Neural cell (in vitro differentiated cells): ENCODE results near the gene IPO13. TPM values are rescaled to one million over a fixed set of nuclear protein-coding genes. Genes with fewer than 3 reads are reported as not detected.

Experiments used
- H2AFZ ChIP-seq: fragments of 200-600, 300-800 bp; sonication (generic), shearing (Covaris generic); 2 replicates; pipeline ENCODE4 v1.6.0; 2014; ENCODE audit warnings: low read depth, mild to moderate bottlenecking, antibody characterized with exemption, low read length, moderate library complexity
- H3F3A ChIP-seq: fragments of 200-600 bp; shearing (Covaris generic); 2 replicates; pipeline ENCODE4 v1.6.1; 2016; ENCODE audit warnings: mild to moderate bottlenecking, moderate library complexity, mixed read lengths, antibody characterized with exemption, low read length; ENCODE audit not compliant: insufficient read depth, poor library complexity, severe bottlenecking
- H3K27ac ChIP-seq: fragments of 200-600, 300-800 bp; sonication (generic), shearing (Covaris generic); 2 replicates; pipeline ENCODE4 v1.5.1; 2014; ENCODE audit warnings: mild to moderate bottlenecking, low read length, moderate library complexity
- H3K27me3 ChIP-seq: fragments of 300-800, 200-600 bp; sonication (generic), shearing (Covaris generic); 2 replicates; pipeline ENCODE4 v1.6.0; 2014; ENCODE audit warnings: mild to moderate bottlenecking, low read depth, low read length, moderate library complexity; ENCODE audit not compliant: insufficient read depth
- H3K36me3 ChIP-seq: fragments of 300-800, 200-600 bp; sonication (generic), shearing (Covaris generic); 2 replicates; pipeline ENCODE4 v1.5.1; 2014; ENCODE audit warnings: mild to moderate bottlenecking, antibody characterized with exemption, low read length, moderate library complexity; ENCODE audit not compliant: insufficient read depth
- H3K4me2 ChIP-seq: fragments of 300-800, 200-600 bp; sonication (generic), shearing (Covaris generic); 2 replicates; pipeline ENCODE4 v1.6.0; 2014; ENCODE audit warnings: mild to moderate bottlenecking, low read length
- H3K4me3 ChIP-seq: fragments of 300-800, 200-600 bp; sonication (generic), shearing (Covaris generic); 2 replicates; pipeline ENCODE4 v1.5.1; 2014; ENCODE audit warnings: mild to moderate bottlenecking, low read length, moderate library complexity
- H3K79me2 ChIP-seq: fragments of 200-600 bp; shearing (Covaris generic); replicated peaks from 2 replicates; pipeline ENCODE4 v1.6.0; 2014; ENCODE audit warnings: mild to moderate bottlenecking, low read length, moderate library complexity; ENCODE audit not compliant: insufficient read depth
- H3K9ac ChIP-seq: fragments of 300-800, 200-600 bp; sonication (generic), shearing (Covaris generic); 2 replicates; pipeline ENCODE4 v1.6.1; 2016; ENCODE audit warnings: mild to moderate bottlenecking, low read length, mixed read lengths
- H3K9me2 ChIP-seq: fragments of 200-600 bp; shearing (Covaris generic); 2 replicates; pipeline ENCODE4 v1.6.1; 2016; ENCODE audit warnings: mild to moderate bottlenecking, low read length, mixed read lengths; ENCODE audit not compliant: insufficient read depth
- H3K9me3 ChIP-seq: fragments of 200-600, 300-800 bp; sonication (generic), shearing (Covaris generic); 2 replicates; pipeline ENCODE4 v1.6.1; 2016; ENCODE audit warnings: mild to moderate bottlenecking, mixed run types, low read length, moderate library complexity, mixed read lengths
- H4K20me1 ChIP-seq: fragments of 200-600 bp; shearing (Covaris generic); 2 replicates; pipeline ENCODE4 v1.6.1; 2016; ENCODE audit warnings: mild to moderate bottlenecking, mixed run types; ENCODE audit not compliant: insufficient read depth
- EP300 ChIP-seq: fragments of 450-650 bp; conservative IDR thresholded peaks from 2 replicates; pipeline ENCODE4 v1.6.1; 2014; ENCODE audit warnings: antibody characterized with exemption, mild to moderate bottlenecking, moderate library complexity; ENCODE audit not compliant: poor library complexity, severe bottlenecking
- EZH2 ChIP-seq: fragments of 200-600, 300-800 bp; shearing (Covaris generic), sonication (generic); IDR thresholded peaks from 2 replicates; pipeline ENCODE4 v1.6.1; 2014; ENCODE audit warnings: antibody characterized with exemption, low read length, borderline replicate concordance, mild to moderate bottlenecking; ENCODE audit not compliant: insufficient read depth, poor library complexity, severe bottlenecking
- MXI1 ChIP-seq: fragments of 450-650 bp; conservative IDR thresholded peaks from 2 replicates; pipeline ENCODE4 v1.6.1; 2014; ENCODE audit warnings: antibody characterized with exemption, mild to moderate bottlenecking; ENCODE audit not compliant: poor library complexity, severe bottlenecking
- POLR2AphosphoS5 ChIP-seq: IDR thresholded peaks from 2 replicates; pipeline ENCODE4 v1.6.1; 2012
- RAD21 ChIP-seq: fragments of 450-650 bp; conservative IDR thresholded peaks from 2 replicates; pipeline ENCODE4 v1.6.1; 2014; ENCODE audit warnings: antibody characterized with exemption, mild to moderate bottlenecking, moderate library complexity
- SMC3 ChIP-seq: fragments of 450-650 bp; conservative IDR thresholded peaks from 2 replicates; pipeline ENCODE4 v1.6.1; 2014; ENCODE audit warnings: antibody characterized with exemption, mild to moderate bottlenecking, moderate library complexity; ENCODE audit not compliant: poor library complexity
- TAF1 ChIP-seq: IDR thresholded peaks from 2 replicates; pipeline ENCODE4 v1.6.1; 2012; ENCODE audit warnings: low read depth
- polyA plus RNA-seq: library from polyadenylated mRNA; depleted of rRNA; stranded (reverse); fragments of >200 nt; gene quantifications from 2 replicates; pipeline ENCODE4 v1.2.3, GENCODE V29; 2014
- TF ChIP-seq, protein P1 (sequence below): IDR thresholded peaks from 2 replicates; pipeline ENCODE4 v1.6.1; 2012; ENCODE audit warnings: borderline replicate concordance
- TF ChIP-seq, protein P2 (sequence below): fragments of 450-650 bp; IDR thresholded peaks from 2 replicates; pipeline ENCODE4 v1.5.1; 2014; ENCODE audit warnings: antibody characterized with exemption, mild to moderate bottlenecking, moderate library complexity; ENCODE audit not compliant: poor library complexity, severe bottlenecking

IPO13 gene
- polyA plus RNA-seq, 1 donor from 2014 or later: 29.8 TPM

DNA sequence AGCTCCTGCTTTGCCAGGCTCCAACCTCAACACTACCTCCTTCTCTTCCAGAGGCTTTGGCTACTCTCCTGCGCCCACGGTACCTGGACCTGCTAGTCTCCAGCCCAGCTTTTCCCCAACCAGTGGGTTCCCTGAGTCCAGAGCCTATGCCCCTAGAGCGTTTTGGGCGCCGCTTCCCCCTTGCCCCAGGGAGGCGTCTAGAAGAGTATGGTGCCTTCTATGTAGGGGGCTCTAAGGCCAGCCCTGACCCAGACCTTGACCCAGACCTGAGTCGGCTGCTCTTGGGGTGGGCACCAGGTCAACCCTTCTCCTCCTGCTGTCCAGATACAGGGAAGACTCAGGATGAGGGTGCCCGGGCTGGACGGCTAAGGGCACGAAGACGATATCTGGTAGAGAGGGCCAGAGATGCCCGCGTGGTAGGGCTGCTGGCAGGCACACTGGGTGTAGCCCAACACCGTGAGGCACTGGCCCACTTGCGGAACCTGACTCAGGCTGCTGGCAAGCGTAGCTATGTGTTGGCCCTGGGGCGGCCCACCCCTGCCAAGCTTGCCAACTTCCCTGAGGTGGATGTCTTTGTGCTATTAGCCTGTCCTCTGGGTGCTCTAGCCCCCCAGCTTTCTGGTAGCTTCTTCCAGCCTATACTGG, 24.7 kb downstream of the IPO13 start:
- H3K4me2 ChIP-seq: no peak overlapping the region
- no peak overlapping the region for H3K27ac ChIP-seq
- no peaks in the 10 kb centered on the region for H3F3A ChIP-seq
- no peak overlapping the region for H2AFZ ChIP-seq
- no peak for TF ChIP-seq SMC3
- H3K9me2 ChIP-seq: no peaks in the 10 kb centered on the region
- no peaks in the 10 kb centered on the region for H3K9me3 ChIP-seq
- H3K27me3 ChIP-seq: no peaks in the 10 kb centered on the region
- H3K4me3 ChIP-seq: no peak overlapping the region
- H3K9ac ChIP-seq: no peak overlapping the region
- peaks cover 3% of the 10 kb centered on the region for H4K20me1 ChIP-seq
- H3K79me2 ChIP-seq: peaks cover 16% of the 10 kb centered on the region
- H3K36me3 ChIP-seq: no peaks in the 10 kb centered on the region

DNA sequence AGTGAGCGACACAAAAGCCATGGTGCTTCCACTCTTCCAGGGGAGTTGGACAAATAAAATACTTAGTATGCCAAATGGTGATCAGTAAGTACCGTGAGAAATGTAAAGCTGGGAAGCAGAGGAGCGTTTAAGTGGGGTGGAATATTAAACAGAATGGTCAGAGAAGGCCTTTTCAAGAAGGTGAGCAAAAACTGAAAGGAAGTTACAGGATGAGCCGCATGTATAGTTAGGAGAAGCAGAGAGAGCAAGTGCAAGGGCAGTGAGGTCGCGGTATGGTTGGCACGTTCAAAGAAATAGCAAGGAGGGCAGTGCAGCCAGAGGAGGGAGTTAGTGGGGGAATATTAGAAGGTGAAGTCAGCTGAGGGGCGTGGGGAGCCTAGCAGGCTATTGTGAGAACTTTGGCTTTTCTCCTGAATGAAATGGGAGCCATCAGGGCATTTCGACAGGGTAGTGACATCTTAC, 27.3 kb downstream of the IPO13 start:
- Histone ChIP-seq H3K27ac (peak overlapping the region; percentile 80), H3K9me2 (no peaks in the 10 kb centered on the region), H3K4me3 (peak overlapping the region; percentile 94), H3K27me3 (no peaks in the 10 kb centered on the region), H3K9me3 (no peaks in the 10 kb centered on the region), H3K79me2 (peaks cover 31% of the 10 kb centered on the region), H3K36me3 (no peaks in the 10 kb centered on the region), H4K20me1 (peaks cover 3% of the 10 kb centered on the region), H3K9ac (peak overlapping the region; percentile 95), H3F3A (no peaks in the 10 kb centered on the region), H2AFZ (peak overlapping the region; percentile 71), H3K4me2 (peak overlapping the region; percentile 78)
- no peak for TF ChIP-seq TAF1
- TF ChIP-seq, protein P1, sequence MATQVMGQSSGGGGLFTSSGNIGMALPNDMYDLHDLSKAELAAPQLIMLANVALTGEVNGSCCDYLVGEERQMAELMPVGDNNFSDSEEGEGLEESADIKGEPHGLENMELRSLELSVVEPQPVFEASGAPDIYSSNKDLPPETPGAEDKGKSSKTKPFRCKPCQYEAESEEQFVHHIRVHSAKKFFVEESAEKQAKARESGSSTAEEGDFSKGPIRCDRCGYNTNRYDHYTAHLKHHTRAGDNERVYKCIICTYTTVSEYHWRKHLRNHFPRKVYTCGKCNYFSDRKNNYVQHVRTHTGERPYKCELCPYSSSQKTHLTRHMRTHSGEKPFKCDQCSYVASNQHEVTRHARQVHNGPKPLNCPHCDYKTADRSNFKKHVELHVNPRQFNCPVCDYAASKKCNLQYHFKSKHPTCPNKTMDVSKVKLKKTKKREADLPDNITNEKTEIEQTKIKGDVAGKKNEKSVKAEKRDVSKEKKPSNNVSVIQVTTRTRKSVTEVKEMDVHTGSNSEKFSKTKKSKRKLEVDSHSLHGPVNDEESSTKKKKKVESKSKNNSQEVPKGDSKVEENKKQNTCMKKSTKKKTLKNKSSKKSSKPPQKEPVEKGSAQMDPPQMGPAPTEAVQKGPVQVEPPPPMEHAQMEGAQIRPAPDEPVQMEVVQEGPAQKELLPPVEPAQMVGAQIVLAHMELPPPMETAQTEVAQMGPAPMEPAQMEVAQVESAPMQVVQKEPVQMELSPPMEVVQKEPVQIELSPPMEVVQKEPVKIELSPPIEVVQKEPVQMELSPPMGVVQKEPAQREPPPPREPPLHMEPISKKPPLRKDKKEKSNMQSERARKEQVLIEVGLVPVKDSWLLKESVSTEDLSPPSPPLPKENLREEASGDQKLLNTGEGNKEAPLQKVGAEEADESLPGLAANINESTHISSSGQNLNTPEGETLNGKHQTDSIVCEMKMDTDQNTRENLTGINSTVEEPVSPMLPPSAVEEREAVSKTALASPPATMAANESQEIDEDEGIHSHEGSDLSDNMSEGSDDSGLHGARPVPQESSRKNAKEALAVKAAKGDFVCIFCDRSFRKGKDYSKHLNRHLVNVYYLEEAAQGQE: no peak
- TF ChIP-seq, protein P2, sequence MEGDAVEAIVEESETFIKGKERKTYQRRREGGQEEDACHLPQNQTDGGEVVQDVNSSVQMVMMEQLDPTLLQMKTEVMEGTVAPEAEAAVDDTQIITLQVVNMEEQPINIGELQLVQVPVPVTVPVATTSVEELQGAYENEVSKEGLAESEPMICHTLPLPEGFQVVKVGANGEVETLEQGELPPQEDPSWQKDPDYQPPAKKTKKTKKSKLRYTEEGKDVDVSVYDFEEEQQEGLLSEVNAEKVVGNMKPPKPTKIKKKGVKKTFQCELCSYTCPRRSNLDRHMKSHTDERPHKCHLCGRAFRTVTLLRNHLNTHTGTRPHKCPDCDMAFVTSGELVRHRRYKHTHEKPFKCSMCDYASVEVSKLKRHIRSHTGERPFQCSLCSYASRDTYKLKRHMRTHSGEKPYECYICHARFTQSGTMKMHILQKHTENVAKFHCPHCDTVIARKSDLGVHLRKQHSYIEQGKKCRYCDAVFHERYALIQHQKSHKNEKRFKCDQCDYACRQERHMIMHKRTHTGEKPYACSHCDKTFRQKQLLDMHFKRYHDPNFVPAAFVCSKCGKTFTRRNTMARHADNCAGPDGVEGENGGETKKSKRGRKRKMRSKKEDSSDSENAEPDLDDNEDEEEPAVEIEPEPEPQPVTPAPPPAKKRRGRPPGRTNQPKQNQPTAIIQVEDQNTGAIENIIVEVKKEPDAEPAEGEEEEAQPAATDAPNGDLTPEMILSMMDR: no peak
- TF ChIP-seq POLR2AphosphoS5: no peak

DNA sequence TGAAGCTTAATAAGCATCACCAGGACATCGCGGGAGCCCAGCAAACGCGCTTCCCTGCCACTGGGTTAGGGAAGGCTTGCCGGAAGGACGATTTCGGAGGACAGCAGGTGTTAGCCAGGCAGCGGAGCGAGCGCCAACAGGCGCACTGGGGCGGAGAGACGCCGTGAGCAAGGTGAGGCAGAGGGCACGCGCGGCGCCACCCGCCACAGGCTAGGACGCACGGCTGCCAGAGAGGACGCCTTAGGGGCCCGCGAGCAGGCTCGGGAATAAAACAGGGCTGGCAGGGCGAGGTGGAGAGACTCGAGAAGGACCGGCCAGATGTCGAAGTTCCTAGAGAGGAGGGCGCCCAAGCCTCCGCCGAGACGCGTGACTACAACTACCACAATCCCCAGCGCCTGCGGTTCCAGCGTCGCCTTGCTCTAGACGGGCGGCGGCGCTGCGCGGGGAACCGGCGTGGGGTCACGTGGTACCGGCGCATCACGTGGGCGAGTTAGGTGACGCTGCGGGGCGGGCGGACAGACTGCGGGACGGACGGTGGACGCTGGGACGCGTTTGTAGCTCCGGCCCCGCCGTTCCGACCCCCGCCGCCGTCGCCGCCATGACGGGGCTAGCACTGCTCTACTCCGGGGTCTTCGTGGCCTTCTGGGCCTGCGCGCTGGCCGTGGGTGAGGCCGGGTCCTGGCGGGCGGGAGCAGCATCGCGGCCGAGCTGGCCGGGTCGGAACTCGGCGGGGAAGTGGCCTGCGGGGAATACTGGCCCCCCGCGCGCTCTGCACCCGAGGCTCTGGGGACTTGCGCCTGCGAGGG, 27.9 kb downstream of the IPO13 start, which contains the start of gene ATP6V0B:
ATP6V0B (plus strand) TSS at position 518 of the 806 bp plus-strand sequence; CDS start at position 599, 81 bp downstream.
- Histone ChIP-seq H3K79me2 (peaks cover 32% of the 10 kb centered on the region), H2AFZ (peak within 1 kb of the TSS; percentile 71), H3K27me3 (no peaks in the 10 kb centered on the region), H3K4me2 (peak within 1 kb of the TSS; percentile 100), H3K9me2 (no peaks in the 10 kb centered on the region), H3K27ac (peak within 1 kb of the TSS; percentile 80), H4K20me1 (peaks cover 3% of the 10 kb centered on the region), H3K36me3 (no peaks in the 10 kb centered on the region), H3K9me3 (no peaks in the 10 kb centered on the region), H3K4me3 (peak within 1 kb of the TSS; percentile 94), H3K9ac (peak within 1 kb of the TSS; percentile 95), H3F3A (no peaks in the 10 kb centered on the region)
- TF ChIP-seq, protein P1: peak; percentile 42
- no peak for TF ChIP-seq EZH2
- peak; percentile 99 for TF ChIP-seq POLR2AphosphoS5
- TF ChIP-seq, protein P2: peak; percentile 60
- TF ChIP-seq EP300: peak; percentile 75
- TF ChIP-seq MXI1: peak; percentile 78
- TF ChIP-seq RAD21: peak; percentile 16
- TF ChIP-seq TAF1: peak; percentile 57
